IPS-18a (cell line): ENCODE measurements around the gene LPAR3.

Experiments
- H3K27ac ChIP-seq: one replicate; pipeline ENCODE4 v1.5.1; 2013; ENCODE audit warnings: low read length
- H3K27me3 ChIP-seq: one replicate; pipeline ENCODE4 v1.6.1; 2013; ENCODE audit warnings: mild to moderate bottlenecking, low read length; ENCODE audit not compliant: control insufficient read depth, insufficient read depth
- H3K36me3 ChIP-seq: one replicate; pipeline ENCODE4 v1.6.1; 2013; ENCODE audit warnings: low read depth, low read length; ENCODE audit not compliant: control insufficient read depth
- H3K4me1 ChIP-seq: one replicate; pipeline ENCODE4 v1.6.1; 2013; ENCODE audit warnings: low read depth, low read length; ENCODE audit not compliant: control insufficient read depth
- H3K4me3 ChIP-seq: one replicate; pipeline ENCODE4 v1.5.1; 2013; ENCODE audit warnings: low read length
- H3K9ac ChIP-seq: one replicate; pipeline ENCODE4 v1.6.1; 2013; ENCODE audit warnings: mild to moderate bottlenecking, low read length, moderate library complexity
- H3K9me3 ChIP-seq: one replicate; pipeline ENCODE4 v1.6.1; 2013; ENCODE audit warnings: low read depth, low read length; ENCODE audit not compliant: control insufficient read depth

The LPAR3 gene, protein sequence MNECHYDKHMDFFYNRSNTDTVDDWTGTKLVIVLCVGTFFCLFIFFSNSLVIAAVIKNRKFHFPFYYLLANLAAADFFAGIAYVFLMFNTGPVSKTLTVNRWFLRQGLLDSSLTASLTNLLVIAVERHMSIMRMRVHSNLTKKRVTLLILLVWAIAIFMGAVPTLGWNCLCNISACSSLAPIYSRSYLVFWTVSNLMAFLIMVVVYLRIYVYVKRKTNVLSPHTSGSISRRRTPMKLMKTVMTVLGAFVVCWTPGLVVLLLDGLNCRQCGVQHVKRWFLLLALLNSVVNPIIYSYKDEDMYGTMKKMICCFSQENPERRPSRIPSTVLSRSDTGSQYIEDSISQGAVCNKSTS

DNA sequence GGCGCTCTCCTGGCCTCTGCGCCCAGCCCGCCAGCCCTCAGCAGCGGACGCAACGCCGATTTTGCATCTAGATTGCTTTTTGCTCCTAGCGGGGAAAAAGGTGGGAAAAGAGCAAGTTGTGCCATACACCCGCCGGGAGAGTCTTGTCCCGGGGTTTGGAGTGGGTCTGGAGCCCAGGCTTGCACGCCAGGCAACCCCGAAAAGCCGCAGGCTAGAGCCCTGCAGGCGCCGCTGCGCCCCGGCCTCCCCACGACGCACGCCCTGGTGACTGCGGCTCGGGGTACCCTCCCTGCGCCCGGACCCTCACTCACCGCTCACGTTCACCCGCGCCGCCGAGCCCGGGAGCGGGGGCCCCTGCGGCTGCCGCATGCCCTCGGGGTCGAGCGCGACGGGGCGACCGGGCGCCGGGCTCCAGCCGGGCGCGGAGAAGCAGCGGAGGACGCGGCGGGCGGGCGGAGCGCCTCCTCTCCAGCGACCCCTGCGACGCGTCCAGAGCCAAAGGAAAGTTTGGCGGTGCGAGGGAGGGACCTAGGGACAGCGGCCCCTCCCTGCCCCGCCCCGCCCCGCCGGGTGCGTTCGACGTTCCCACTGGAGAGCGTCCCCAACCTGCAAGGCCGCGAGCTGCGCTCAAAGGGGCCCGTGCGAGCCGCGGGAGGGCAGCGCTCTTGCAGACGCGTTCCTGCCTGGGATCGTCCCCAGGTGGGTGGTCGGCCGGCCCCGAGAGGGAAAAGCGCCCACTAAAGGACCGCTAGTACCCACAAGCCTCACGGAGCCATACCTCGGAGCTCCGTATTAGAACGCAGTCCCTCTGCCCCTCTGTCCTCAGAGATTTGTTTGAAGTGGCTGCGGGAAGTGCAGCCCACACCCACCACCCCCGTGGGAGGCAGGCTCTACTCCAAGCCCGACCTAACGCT is at the start of gene LPAR3:
LPAR3 (minus strand) TSS at position 502 of the 914 bp plus-strand sequence. CDS start 27,086 bp downstream, outside the sequence.
- Histone ChIP-seq H3K4me3 (peak within 1 kb of the TSS; percentile 64), H3K36me3 (no peaks in the 10 kb centered on the region), H3K27me3 (peaks cover 38% of the 10 kb centered on the region), H3K27ac (no peak within 1 kb of the TSS), H3K9ac (peak within 1 kb of the TSS; percentile 44), H3K4me1 (peaks cover 16% of the 10 kb centered on the region), H3K9me3 (no peaks in the 10 kb centered on the region)

DNA sequence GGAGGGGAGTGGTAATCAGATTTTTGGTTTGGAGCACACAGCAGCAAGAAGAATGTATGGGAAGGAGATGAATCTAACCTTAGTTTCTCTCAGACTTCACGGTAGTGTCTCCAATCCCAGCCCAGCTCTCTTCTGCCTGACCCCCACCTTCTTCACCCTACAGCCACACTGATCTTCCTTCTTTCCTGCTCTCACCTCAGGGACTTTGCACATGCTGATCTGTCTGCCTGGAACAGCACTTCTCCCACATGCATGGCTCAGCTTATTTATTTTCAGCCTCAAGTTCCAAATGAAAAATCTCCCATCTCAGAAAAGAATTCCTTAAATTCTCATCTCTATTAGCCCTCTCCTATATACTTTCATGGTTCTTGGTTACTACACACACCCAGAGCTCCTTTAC is 48.8 kb upstream of the LPAR3 start:
- Histone ChIP-seq H3K9ac (no peak overlapping the region), H3K36me3 (no peaks in the 10 kb centered on the region), H3K27ac (no peak overlapping the region), H3K4me3 (no peak overlapping the region), H3K9me3 (no peaks in the 10 kb centered on the region), H3K4me1 (peaks cover 7% of the 10 kb centered on the region), H3K27me3 (no peaks in the 10 kb centered on the region)

DNA sequence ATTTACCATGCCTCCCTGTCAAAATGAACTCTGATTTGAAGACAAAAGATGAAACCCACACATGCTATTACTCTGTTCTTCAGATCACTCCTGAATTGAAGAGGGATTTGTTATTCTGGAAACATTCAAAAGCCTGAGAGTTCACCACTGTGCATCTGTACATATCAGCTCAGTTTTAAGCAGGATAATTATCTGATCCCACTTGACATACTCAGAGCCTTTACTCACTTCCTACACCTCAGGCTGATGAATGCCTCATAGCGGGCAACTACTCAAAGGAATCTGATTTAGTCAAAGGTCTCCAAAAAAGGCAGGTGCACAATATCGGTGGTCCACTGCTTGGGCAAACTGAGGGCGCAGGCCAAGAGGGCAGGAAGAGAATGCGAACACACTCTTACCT is 47.5 kb upstream of the LPAR3 start:
- H3K27ac ChIP-seq: no peak overlapping the region
- H3K9me3 ChIP-seq: no peaks in the 10 kb centered on the region
- peaks cover 3% of the 10 kb centered on the region for H3K4me1 ChIP-seq
- H3K27me3 ChIP-seq: no peaks in the 10 kb centered on the region
- H3K36me3 ChIP-seq: no peaks in the 10 kb centered on the region
- no peak overlapping the region for H3K4me3 ChIP-seq
- H3K9ac ChIP-seq: no peak overlapping the region

DNA sequence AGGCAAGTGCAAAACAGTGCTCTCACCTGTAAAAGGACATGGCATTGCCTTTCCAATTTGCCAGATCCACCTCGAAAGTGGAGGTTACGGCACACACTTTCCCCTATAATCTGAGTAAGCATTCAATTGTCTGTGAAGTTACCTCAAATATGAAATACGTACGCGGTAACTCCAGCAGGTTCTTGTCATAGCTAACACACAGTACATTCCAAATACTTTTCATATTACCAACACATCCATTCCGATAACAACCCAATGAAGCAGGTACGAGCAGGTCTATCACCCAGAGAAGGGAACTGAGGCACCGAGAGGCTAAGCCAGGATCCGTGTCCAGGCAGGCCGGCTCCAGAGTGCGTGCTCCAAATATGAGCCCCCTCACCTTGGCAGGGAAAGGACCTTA is 46.8 kb upstream of the LPAR3 start:
- Histone ChIP-seq H3K9me3 (no peaks in the 10 kb centered on the region), H3K36me3 (no peaks in the 10 kb centered on the region), H3K4me1 (no peaks in the 10 kb centered on the region), H3K27ac (no peak overlapping the region), H3K9ac (no peak overlapping the region), H3K4me3 (no peak overlapping the region), H3K27me3 (no peaks in the 10 kb centered on the region)

DNA sequence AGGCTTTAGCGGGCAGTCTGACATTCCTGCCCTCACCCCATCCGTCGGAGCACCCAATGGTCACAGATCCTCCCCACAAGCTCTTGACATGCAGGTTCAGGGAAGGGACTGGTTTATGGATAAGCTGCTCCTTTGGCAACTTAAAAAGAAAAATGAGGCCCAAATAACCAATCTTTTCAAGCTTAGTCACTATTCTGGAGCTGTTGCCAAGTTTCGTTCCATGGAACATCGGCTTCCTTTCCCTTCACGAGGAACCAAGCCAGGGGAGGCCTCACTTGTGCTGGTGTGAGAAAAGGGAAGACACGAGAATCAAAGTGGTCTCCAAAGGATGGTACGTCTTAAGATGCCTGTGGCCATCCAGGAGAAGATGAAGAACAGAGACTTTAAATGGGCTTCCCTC is 46.1 kb upstream of the LPAR3 start:
- H3K9me3 ChIP-seq: no peaks in the 10 kb centered on the region

DNA sequence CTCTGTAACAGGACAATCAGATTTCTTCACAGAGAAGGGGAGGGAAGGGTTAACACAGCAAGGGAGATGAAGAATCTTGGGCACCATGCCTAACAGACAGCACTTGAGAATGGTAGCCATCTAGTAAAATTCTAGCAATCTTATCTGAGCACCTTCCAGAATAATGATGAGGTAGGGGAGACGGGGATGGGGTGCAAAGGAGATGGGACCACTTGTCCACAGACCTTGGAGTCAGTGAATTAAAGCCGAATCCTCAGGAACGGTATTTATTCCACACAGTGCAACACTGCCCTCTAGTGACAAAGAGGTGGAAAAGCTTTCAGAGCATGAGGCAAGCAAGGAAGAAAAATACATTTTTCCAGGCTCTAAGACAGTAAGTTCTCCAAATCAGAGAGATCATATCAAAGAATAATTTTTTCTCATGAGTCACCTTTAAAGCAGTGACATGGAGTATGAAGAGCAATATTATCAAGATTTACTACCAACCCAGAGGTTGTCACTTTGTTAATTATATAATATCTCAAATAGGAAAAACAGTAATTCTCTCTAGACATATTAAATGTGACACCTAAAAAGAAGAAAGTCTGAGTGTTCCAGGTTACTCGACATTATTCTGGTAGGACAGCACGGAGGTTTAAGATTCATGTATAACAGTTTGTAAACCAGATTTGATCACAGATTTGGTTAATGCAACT is 43.3 kb upstream of the LPAR3 start:
- H3K27me3 ChIP-seq: no peaks in the 10 kb centered on the region
- no peaks in the 10 kb centered on the region for H3K36me3 ChIP-seq
- H3K9me3 ChIP-seq: no peaks in the 10 kb centered on the region
- H3K9ac ChIP-seq: no peak overlapping the region
- no peak overlapping the region for H3K4me3 ChIP-seq
- no peak overlapping the region for H3K27ac ChIP-seq
- no peaks in the 10 kb centered on the region for H3K4me1 ChIP-seq

More for the DNA sequence above, 46.1 kb upstream of the LPAR3 start:
- H3K27me3 ChIP-seq: no peaks in the 10 kb centered on the region
- no peak overlapping the region for H3K9ac ChIP-seq
- H3K27ac ChIP-seq: no peak overlapping the region
- no peaks in the 10 kb centered on the region for H3K36me3 ChIP-seq
- no peak overlapping the region for H3K4me3 ChIP-seq
- no peaks in the 10 kb centered on the region for H3K4me1 ChIP-seq

DNA sequence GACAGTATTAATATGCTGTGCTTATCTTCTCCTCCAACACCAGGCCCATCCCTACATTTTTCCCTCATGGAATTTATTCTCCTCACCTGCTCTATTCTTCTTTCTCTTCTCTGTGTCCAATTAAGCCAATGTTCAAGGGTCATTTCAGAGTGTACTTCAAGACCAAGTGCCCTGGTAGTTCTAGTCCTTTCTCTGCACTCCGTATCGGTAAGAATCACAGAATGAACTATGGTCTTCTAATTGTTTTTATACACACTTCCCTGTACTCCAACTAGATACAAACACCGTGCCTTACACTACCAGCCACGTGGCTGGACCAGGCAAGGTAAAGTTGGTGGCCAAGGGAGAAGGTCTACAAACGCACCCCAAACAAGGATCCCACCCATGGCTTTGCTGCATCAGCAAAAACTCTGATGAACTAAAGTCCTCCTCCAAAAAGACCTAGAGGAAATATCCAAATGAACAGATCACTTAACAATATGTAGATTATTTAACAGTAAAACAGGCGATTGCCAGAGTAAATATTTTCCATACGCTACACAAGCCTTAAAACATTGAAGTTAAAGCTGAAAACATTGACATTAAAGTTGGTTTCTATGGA is 40.1 kb upstream of the LPAR3 start:
- no peaks in the 10 kb centered on the region for H3K4me1 ChIP-seq
- H3K27me3 ChIP-seq: no peaks in the 10 kb centered on the region
- H3K36me3 ChIP-seq: no peaks in the 10 kb centered on the region
- H3K9ac ChIP-seq: no peak overlapping the region
- H3K4me3 ChIP-seq: no peak overlapping the region
- no peaks in the 10 kb centered on the region for H3K9me3 ChIP-seq
- H3K27ac ChIP-seq: no peak overlapping the region

DNA sequence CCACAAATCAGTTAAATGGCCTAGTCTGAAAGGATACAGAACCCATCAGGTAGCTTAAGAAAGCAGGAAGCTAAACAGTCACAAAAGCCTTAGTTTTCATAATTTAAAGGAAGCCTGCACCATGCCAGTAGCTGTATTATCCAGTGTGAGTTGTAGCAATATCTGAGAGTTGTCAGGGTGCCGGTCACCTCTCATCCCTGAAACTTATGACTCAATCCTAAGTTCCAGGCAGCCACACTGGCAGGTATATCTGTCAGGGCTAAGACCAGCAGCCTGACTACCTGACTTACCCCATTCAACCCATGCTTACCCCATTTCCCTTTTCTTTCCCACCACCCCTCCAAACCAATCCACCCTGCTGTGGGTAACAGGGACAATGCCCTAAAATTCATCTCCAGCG is 37.8 kb upstream of the LPAR3 start:
- H3K4me3 ChIP-seq: no peak overlapping the region
- H3K27ac ChIP-seq: no peak overlapping the region
- no peaks in the 10 kb centered on the region for H3K36me3 ChIP-seq
- H3K4me1 ChIP-seq: no peaks in the 10 kb centered on the region
- no peak overlapping the region for H3K9ac ChIP-seq
- no peaks in the 10 kb centered on the region for H3K27me3 ChIP-seq
- H3K9me3 ChIP-seq: no peaks in the 10 kb centered on the region

DNA sequence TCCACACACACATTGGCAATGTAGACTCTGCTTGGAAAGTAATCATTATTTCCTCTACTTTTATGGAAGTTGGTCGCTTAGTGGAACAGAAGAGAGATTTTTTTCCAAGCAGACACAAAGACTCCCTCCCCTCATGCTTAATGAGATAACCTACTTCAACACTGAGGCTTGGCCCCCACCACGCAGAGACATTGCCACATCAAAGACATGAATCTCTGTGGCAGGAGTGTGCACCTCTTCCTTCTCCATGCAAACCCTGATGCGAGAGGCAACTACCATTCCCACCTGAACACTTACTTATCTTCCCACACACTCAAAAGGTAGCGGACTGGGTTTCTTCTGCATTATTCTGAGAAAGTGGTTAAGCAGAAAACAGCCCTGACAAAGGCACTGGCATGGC is 37.3 kb upstream of the LPAR3 start:
- Histone ChIP-seq H3K36me3 (no peaks in the 10 kb centered on the region), H3K4me1 (no peaks in the 10 kb centered on the region), H3K27me3 (no peaks in the 10 kb centered on the region), H3K9me3 (no peaks in the 10 kb centered on the region), H3K9ac (no peak overlapping the region), H3K27ac (no peak overlapping the region), H3K4me3 (no peak overlapping the region)

DNA sequence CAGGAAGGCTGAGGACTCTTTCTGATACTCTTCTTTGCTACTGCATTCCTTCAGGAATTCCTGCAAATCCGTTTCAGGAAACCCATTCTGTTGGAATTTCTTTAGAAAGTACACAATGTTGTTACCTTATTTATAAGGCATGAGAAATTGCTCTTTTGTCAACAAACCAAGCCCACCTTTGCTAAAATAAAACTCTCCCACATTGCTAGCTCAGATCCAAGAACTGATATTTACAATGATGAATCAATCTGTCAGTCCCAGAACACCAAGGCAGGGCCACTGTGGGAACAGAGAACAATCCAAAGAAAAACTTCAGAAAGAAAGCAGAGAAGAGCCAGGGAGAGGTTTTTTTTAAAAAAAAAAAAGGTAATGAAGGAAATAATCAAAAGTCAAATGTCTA is 36.6 kb upstream of the LPAR3 start:
- Histone ChIP-seq H3K9ac (no peak overlapping the region), H3K27ac (no peak overlapping the region), H3K9me3 (no peaks in the 10 kb centered on the region), H3K27me3 (no peaks in the 10 kb centered on the region), H3K36me3 (no peaks in the 10 kb centered on the region), H3K4me1 (no peaks in the 10 kb centered on the region), H3K4me3 (no peak overlapping the region)

DNA sequence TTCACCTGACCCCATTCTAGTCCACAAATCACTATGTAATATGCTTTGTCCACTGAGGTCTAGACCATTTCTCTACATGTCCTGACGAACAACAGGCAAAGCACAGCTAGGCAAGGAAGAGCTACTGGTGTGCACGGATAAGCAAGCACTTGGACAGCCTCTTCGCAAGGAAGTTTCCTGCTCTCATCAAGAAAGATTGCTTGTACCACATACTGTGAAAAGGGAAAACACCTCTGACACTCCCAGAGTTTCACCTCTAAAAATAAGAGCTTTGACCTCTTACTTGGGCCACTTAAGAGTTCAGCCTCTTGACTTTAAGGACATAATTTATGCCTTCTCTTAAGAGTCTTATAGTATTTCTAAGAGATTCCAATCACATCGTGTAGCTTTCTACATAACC is 36.0 kb upstream of the LPAR3 start:
- no peak overlapping the region for H3K9ac ChIP-seq
- no peaks in the 10 kb centered on the region for H3K4me1 ChIP-seq
- no peak overlapping the region for H3K27ac ChIP-seq
- H3K9me3 ChIP-seq: no peaks in the 10 kb centered on the region
- no peak overlapping the region for H3K4me3 ChIP-seq
- no peaks in the 10 kb centered on the region for H3K36me3 ChIP-seq
- H3K27me3 ChIP-seq: no peaks in the 10 kb centered on the region
